Endothelial cell of umbilical vein (primary cell): ENCODE measurements around the gene MRPL12.

Experiments used
- MAX ChIP-seq: IDR thresholded peaks from 2 replicates; pipeline ENCODE4 v1.6.1; 2011; ENCODE audit not compliant: insufficient read depth, insufficient read length
- POLR2A ChIP-seq: IDR thresholded peaks from 2 replicates; pipeline ENCODE4 v1.6.1; 2012; ENCODE audit warnings: low read depth, mild to moderate bottlenecking, control low read depth, low read length

GRCh38 chr17:81695801-81696200 is 7.4 kb upstream of the MRPL12 start:
- TF ChIP-seq POLR2A (no peak), MAX (no peak)
